GM19351 (cell line): Measurements from ENCODE around the gene FAM20C.
"Not testable (repeated sequence)": the region's sequence is repeated elsewhere in the genome, so short reads cannot be mapped to it uniquely, and the experiment has no call there.

Experiments
- ATAC-seq: cut with Tn5 transposase; IDR thresholded peaks from one replicate; pipeline ENCODE4 v1.9.1; 2021; ENCODE audit warnings: mild to moderate bottlenecking, moderate library complexity; ENCODE audit not compliant: unreplicated experiment

The FAM20C gene

GRCh38 chr7:254337-255037 is 62.1 kb downstream of the FAM20C start:
- no peak for ATAC-seq

DNA sequence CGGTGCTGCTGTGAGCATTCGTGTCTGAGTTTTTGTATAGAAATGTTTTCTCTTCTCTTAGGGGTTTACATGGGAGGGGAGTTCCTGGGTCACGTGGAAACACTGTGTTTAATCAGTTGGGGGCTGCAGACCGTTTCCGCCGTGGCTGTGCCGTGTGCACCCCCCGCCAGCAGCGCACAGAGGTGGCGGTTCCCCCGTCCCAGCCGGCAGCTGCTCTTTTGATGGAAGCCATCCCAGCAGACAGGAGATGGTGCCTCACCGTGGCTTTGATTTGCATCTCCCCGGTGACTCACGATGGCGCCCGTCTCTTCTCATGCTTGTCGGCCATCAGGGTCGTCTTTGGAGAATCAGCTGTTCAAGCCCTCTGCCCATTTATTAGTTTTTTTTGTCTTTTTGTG is 62.7 kb downstream of the FAM20C start:
- no peak for ATAC-seq

GRCh38 chr7:255721-256361 is 63.5 kb downstream of the FAM20C start:
- ATAC-seq = no peak

DNA sequence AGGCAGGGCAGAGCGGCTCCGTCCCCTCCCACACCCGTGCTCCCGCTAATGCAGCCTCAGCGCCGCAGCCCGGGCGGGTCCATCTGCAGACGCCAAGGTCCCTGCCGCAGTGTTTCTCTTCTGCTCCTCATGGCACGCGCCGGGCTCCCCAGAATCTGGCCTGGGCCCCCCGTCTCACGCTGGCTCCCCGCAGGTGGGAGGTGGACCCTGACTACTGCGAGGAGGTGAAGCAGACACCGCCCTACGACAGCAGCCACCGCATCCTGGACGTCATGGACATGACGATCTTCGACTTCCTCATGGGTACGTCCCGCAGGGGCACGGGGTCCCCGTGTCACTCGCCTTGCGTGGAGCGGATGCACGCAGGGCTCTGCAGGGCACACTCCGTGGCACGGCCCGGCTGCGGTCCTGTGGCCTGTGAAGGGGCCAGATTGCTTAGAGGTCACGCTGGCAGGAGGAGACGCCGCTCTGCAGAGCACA is 64.1 kb downstream of the FAM20C start:
- ATAC-seq = no peak

DNA sequence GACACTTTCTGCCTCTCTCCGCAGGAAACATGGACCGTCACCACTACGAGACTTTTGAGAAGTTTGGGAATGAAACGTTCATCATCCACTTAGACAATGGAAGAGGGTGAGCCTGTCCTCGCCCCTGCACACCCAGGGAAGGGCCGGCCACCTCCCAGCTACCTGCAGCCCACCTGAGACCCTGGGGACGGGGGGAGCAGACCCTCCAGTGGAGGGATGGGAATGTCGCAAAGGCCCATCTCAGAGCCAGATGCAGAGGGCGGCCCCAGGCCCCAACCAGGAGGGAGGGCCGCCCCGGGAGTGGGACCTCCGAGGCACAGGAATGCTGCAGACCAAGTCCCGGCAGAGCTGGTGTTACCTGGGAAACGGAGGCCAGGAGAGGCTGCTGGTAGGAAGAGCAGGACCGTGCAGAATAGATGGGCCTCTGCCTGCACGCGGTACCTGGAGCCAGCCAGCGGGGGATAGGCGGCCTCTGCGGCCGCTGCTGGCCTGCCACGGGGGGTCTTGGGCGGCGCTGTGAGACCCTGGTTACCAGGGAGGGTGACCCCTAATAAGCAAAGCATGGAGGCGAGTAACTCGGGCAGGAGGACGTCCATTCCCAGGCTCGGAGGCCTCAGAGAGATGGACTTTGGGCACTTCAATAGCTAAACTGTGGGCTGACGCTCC is 64.7 kb downstream of the FAM20C start:
- ATAC-seq = no peak

- ATAC-seq = no peak
Observed at GRCh38 chr7:257647-257992, 65.2 kb downstream of the FAM20C start.

DNA sequence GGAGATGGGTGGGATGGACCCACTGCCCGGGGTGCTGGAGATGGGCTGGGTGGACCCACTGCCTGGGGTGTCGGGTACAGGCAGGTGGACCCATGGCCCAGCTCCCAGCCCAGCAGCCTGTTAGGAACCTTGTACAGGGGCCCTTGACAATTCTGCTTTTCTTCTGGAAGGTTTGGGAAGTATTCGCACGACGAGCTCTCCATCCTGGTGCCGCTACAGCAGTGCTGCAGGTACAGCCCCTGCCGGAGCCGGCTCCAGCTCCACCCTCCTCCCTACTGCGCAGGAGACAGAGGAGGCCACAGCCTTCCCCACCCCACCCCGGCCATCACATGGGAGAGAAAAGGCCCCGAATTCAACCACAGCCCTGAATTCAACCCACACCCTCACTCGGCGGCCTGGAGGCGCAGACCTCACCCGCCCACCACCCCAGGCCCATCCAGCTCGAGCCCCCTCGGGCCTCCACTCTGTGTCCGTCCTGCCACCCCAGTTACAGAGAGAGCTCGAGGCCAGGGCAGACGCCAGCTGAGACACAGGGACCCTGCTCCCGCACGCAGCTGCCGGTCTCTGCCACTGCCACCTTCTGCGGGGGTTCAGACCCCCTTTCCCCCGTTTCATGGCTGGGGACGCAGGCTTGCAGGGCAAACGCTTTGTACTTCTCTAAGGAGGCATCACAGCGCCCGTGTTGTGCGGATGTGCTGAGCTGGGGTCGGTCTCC is 66.3 kb downstream of the FAM20C start:
- no peak for ATAC-seq

DNA sequence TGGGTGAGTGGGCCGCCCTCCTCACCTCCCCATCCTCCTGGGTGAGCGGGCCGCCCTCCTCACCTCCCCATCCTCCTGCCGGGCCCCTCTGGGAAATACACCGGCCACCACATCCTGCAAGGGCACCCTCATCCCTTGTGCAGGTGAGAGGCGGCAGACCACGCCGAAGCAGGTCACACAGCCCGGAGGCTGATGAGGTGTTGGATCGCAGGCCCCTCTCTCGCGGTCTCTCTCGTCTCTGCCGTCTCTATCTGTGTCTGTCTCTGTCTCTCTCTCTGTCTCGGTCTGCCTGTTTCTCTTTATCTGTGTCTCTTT is 66.8 kb downstream of the FAM20C start:
- ATAC-seq = no peak

- ATAC-seq = no peak
Observed at GRCh38 chr7:259751-260405, 67.5 kb downstream of the FAM20C start.

GRCh38 chr7:260441-261281 is 68.3 kb downstream of the FAM20C start:
- ATAC-seq = no peak

DNA sequence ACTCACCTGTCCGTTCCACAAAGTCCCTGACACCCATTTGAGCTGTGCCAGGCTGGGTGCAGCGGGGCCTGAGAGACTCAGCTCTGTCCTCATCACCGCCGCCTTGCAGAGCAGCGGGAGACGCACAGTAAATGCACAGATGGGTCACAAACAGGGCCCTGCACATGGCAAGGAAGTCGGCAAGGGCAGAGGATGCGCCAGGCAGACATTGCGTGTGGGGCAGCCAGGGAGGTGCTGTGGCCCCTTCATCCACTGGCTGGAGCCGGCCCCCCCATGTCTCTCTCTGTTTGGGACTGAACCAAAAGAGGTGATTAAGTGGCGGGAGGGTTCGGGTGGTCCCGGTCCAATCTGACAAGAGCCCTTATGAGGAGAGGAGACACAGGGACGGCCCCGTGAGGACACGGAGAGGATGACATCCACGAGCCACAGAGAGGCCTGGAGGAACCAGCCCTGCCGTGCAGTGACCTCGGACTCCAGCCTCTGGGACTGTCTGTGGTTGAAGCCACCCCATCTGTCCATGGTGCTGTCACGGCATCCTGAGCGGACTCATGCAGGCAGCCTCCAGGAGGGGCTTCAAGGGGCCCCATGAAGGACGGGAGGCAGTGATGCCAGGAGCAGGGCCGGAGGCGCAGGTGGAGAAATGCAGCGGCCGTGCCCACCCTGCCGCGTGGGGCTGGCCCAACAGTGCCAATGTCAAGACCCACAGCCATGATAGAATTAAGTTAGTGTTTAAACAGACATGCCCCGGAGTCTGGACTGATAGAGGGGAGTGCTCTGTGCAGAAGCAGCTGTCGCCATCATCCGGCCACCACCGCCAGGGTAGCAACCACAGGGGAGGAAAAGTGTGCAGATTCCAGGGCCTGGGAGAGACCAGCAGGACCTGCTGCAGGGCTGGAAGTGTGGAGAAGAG is 69.2 kb downstream of the FAM20C start:
- no peak for ATAC-seq

DNA sequence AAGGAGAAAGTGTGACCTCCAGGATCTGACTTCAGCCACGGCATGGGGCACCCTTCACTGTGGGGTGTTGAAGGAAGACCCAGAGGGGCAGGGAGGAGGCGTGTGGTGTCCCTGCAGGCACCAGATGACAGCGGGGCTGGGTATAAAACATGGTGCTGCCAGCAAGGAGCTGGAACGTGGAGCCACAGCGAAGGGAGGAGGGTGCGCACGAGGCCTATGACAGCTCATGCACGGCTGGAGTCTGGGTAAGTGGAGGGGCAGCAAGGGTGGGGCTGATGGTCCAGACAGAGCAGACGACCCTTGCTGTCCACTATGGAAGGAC is 69.8 kb downstream of the FAM20C start:
- ATAC-seq = no peak

GRCh38 chr7:262631-263311 is 70.4 kb downstream of the FAM20C start:
- ATAC-seq = not testable (repeated sequence)

DNA sequence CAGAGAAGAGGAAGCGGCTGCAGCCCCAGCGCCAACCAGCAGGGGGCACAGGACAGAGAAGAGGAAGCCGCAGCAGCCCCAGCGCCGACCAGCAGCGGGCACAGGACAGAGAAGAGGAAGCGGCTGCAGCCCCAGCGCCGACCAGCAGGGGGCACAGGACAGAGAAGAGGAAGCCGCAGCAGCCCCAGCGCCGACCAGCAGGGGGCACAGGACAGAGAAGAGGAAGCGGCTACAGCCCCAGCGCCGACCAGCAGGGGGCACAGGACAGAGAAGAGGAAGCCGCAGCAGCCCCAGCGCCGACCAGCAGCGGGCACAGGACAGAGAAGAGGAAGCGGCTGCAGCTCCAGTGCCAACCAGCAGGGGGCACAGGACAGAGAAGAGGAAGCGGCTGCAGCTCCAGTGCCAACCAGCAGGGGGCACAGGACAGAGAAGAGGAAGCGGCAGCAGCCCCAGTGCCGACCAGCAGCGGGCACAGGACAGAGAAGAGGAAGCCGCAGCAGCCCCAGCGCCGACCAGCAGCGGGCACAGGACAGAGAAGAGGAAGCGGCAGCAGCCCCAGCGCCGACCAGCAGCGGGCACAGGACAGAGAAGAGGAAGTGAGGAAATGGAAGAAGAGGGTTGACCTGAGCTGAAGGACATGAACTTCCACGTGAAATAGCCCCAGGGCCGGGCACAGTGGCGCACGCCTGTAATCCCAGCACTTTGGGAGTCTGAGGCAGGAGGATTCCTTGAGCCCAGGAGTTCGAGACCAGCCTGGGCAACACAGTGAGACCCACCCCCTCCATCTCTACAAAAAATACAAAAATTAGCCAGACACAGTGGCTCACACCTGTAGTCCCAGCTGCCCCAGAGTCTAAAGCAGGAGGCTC is 71.3 kb downstream of the FAM20C start:
- peak; percentile 73 for ATAC-seq

DNA sequence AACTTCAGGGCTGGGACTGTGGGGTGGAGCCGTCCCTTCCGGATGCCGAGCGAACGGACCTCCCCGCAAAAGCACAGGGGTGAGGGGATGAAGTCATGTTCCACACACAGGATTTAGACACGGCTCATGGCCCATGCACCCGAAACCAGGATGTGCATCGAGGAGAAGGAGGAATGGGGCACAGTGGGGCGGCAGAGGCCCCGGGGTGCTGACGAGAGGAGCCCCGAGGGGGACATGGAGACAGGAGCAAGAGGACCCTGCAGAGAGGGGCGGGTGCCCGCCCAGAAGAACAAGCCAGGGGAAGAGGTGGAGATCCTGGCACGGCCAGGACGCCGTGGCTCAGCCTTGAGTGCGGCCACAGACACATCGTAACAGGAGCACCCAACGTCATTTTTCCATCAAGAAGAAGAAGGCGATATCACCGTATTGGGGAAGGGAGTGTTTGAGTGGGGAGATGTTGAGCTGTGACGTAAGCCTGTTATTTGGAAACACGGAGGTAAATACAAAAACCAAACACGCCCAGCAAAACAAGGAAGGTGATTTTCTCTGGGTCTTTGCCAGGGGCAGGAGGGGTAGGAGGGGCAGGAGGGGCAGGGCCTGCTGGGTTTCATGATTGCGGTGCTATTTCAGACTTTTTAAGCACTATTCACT is 72.3 kb downstream of the FAM20C start:
- ATAC-seq = no peak

GRCh38 chr7:265192-265997 is 73.0 kb downstream of the FAM20C start:
- ATAC-seq = no peak
